Lower leg skin (tissue), 4 donors: Measurements from ENCODE around the gene TPST2. TPM values are rescaled to one million over a fixed set of nuclear protein-coding genes. Genes with fewer than 3 reads are reported as not detected.

ENCODE experiments used
- DNase-seq, 2 donors: peaks; one replicate each; pipeline ENCODE4 v3.0.0-alpha.2; 2019; ENCODE audit warnings: low spot score in 2 of 2
- H3K4me3 ChIP-seq: fragments of 200-600 bp; sonication (generic); 2 replicates; pipeline ENCODE4 v1.5.1; 2017; ENCODE audit warnings: mild to moderate bottlenecking, low read depth; ENCODE audit not compliant: poor library complexity, severe bottlenecking
- POLR2A ChIP-seq, 2 donors: fragments of 450-650 bp; IDR thresholded peaks; one replicate each; pipeline ENCODE4 v1.6.1; 2016 to 2017; ENCODE audit warnings: antibody characterized with exemption in 2 of 2, mild to moderate bottlenecking in 1 of 2, moderate library complexity in 1 of 2
- WGBS, 2 donors: methylation state at CpG; one replicate each; pipeline ENCODE4 v1.1.5; 2018; 5-methylcytosine and 5-hydroxymethylcytosine counted together
- intact Hi-C: fragments of 100-400 bp; cut with DNase I; formaldehyde crosslinking; loops from one replicate; pipeline ENCODE4 v1.15.0; 2023; ENCODE audit warnings: low total_unique reads
- total RNA-seq, 4 donors: library from RNA; depleted of rRNA; stranded (reverse); fragments of >200 nt; gene quantifications; one replicate each; pipeline ENCODE4 v1.1.0, GENCODE V29; 2016
- TF ChIP-seq, protein P1 (sequence below), 3 donors: fragments of 450-650 bp; IDR thresholded peaks; one replicate each; pipeline ENCODE4 v1.5.1; 2016; ENCODE audit warnings: antibody characterized with exemption in 3 of 3, mild to moderate bottlenecking in 3 of 3, moderate library complexity in 2 of 3

The TPST2 gene
- total RNA-seq, 4 donors from 2014 or later: 54.9 to 60.6 (median 58.5) TPM

DNA sequence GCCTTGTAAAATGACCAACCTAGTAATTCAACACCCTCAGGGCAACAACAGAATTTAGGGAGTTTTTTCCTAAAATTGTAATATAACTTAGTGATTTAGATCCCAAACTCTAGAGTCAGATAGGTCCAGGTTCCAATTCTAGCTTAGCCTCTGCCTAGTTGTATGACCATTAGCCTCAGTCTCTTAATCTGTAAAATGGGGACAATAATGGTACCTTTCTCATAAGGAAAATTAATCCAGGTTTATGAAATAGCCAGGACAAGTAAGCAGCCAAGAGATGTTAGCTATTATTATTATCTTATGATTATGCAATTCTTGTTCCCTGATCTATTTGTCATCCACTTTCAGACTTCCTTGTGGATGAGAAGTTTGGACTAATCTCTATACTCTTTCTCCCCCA, 81.8 kb downstream of the TPST2 start:
- TF ChIP-seq, protein P1, sequence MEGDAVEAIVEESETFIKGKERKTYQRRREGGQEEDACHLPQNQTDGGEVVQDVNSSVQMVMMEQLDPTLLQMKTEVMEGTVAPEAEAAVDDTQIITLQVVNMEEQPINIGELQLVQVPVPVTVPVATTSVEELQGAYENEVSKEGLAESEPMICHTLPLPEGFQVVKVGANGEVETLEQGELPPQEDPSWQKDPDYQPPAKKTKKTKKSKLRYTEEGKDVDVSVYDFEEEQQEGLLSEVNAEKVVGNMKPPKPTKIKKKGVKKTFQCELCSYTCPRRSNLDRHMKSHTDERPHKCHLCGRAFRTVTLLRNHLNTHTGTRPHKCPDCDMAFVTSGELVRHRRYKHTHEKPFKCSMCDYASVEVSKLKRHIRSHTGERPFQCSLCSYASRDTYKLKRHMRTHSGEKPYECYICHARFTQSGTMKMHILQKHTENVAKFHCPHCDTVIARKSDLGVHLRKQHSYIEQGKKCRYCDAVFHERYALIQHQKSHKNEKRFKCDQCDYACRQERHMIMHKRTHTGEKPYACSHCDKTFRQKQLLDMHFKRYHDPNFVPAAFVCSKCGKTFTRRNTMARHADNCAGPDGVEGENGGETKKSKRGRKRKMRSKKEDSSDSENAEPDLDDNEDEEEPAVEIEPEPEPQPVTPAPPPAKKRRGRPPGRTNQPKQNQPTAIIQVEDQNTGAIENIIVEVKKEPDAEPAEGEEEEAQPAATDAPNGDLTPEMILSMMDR (IDR thresholded peaks at IDR 0.05): no peak
- no peak for TF ChIP-seq POLR2A (IDR thresholded peaks at IDR 0.05)
- no peak overlapping the region for H3K4me3 ChIP-seq
- intact Hi-C loops: no loop called here
- DNase-seq: no peak

DNA sequence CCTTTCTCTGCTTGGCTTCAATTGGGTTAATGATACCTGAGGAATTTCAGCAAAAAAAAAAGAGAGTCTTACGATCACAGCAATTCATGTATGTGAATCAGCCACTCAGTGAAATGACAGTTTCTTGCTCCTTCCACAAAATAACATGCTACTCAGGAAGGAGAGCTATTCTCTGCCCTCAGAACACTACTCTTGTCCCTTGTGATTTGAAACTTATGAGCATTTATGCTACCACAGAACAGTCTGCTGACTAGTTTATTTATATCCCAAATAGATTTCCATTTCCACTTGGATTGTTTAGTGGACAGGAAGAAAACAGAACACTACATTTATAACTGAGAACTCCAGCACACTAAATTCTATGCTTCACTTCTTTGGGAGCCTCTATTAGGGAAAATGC, 86.2 kb downstream of the TPST2 start:
- 56 to 74% methylated on average over 1 of the region's 1 CpG for WGBS, 2 donors
- no peak for DNase-seq
- TF ChIP-seq, protein P1 (IDR thresholded peaks at IDR 0.05): no peak
- TF ChIP-seq POLR2A (IDR thresholded peaks at IDR 0.05): no peak
- H3K4me3 ChIP-seq: no peak overlapping the region
- intact Hi-C loops: no loop called here

DNA sequence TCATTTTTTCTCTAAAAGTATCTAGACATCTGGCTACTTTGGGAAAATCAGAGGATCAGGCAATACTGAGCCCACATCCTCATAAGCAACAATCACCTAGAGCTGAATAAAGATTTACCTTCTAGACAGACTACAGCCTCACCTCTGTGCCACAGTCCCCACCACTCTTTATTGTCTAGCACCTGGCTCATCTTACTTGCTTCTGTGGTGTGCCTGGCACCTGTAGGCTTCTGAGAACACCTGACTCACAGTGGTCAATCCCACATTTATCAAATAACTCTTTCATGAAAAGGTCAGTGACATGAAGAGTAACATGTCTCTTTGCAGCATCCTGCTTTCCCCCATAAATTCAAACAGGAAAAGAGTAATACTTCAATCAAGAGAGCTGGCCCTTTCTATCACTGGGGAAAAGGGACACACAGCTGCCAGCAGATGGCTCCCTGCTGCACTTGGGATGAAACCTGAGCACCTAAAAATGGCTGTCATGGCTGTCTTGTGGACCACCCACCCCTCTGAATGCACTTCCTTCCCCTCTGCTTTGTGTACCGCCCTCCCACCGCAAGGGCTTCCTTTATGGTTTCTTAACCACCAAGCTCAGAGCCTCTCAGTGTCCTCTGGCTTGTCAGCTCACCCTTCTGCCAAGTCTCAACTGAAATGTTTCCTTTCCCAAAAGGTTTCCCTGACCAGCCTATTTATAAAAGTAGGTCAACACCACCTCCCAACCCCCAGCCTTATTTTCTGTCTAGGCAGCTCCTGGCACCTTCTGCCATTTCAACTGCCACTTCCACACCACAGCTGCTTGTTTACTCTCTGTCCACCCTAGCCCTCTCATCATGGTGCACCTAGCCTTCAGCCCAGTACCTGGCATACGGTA, 87.0 kb downstream of the TPST2 start:
- no peak for DNase-seq
- intact Hi-C loops: no loop called here
- WGBS, 2 donors: 38 to 46% methylated on average over 3 of the region's 3 CpGs
- no peak for TF ChIP-seq POLR2A (IDR thresholded peaks at IDR 0.05)
- TF ChIP-seq, protein P1 (IDR thresholded peaks at IDR 0.05): no peak
- no peak overlapping the region for H3K4me3 ChIP-seq

DNA sequence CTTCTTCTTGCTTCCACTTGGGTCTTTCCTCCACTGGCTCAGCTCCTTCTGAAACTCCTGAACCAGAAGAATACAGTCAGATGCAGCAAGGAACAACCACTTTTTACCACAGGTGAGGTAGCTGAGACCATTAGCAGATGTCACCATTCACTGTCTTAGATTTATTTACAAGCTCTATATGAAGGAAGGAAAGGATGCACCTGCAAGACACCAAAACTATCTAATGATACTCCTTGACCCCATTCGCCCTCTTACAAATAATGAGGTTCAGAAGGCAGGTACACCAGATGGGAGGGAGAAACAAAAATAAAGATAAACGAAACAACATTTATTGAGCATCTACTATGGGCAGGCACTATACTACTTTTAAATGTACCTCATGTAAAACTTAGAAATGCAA, 87.9 kb downstream of the TPST2 start:
- intact Hi-C loops: no loop called here
- DNase-seq: no peak
- H3K4me3 ChIP-seq: no peak overlapping the region
- TF ChIP-seq POLR2A (IDR thresholded peaks at IDR 0.05): no peak
- TF ChIP-seq, protein P1 (IDR thresholded peaks at IDR 0.05): no peak
- WGBS, 2 donors: 87 to 90% methylated on average over 2 of the region's 2 CpGs

DNA sequence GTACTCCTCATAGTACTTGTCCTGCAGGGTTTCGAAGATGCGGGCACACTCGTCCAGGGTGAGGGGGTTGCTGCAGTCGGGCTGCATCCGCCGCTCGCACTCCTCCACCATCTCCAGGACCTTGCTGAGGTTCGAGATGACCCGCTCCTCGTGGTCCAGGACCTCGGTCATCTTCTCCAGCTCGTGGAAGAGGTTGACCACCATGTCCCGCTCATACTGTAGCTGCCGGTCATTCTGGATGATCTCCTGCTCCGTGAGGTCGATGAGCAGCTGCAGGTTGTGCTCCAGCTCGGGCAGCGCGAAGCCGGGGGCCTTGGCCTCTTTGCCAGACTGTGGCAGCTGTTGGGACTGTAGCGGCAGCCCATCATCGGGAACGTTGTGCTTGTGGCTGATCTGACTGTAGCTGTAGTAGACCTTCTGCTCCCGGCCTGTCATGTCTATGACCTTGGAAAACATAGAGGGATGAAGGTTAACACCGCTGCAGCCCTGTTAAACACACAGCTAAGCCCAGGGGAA, 90.7 kb downstream of the TPST2 start:
- DNase-seq: peak in 1 of 2 donors; percentile 58

More for the DNA sequence above, 90.7 kb downstream of the TPST2 start:
- intact Hi-C loops: no loop called here
- TF ChIP-seq, protein P1 (IDR thresholded peaks at IDR 0.05): no peak
- TF ChIP-seq POLR2A (IDR thresholded peaks at IDR 0.05): no peak
- WGBS, 2 donors: 93% methylated on average over 25 of the region's 25 CpGs
- no peak overlapping the region for H3K4me3 ChIP-seq
